ENCODE data around the gene CA5B.

- TF ChIP-seq CTCF (IDR thresholded peaks at IDR 0.05; ENCODE audit: low read depth, low read length, poor library complexity, severe bottlenecking) (no peak), EZH2phosphoT487 (IDR thresholded peaks at IDR 0.05; ENCODE audit: borderline replicate concordance, low read length) (no peak)
Measured at GRCh38 chrX:15797707-15798106, 59.6 kb downstream of the CA5B start.

Data from DOHH2 (cell line).